Mesenteric fat pad (tissue), 1 donor: Measurements from ENCODE around the gene CLEC16A. TPM values are rescaled to one million over a fixed set of nuclear protein-coding genes. Genes with fewer than 3 reads are reported as not detected.
A peak's percentile ranks its signal among the peaks of the same experiment; 100 is the strongest.

Source experiments
- DNase-seq: peaks from one replicate; pipeline ENCODE4 v3.0.0-alpha.2; 2020; ENCODE audit warnings: low spot score
- total RNA-seq: library from RNA; stranded (reverse); fragmentation: NEBNext Ultra II Directional; extraction: Animal tissue kit (Norgen Biotek cat#: 25700); gene quantifications from one replicate; pipeline ENCODE4 v1.2.1, GENCODE V29; 2021
- donor health status: DM: yes; HTN: yes; CAD: no.

CLEC16A gene
- total RNA-seq, 1 donor from 2014 or later, result 27.5 TPM

DNA sequence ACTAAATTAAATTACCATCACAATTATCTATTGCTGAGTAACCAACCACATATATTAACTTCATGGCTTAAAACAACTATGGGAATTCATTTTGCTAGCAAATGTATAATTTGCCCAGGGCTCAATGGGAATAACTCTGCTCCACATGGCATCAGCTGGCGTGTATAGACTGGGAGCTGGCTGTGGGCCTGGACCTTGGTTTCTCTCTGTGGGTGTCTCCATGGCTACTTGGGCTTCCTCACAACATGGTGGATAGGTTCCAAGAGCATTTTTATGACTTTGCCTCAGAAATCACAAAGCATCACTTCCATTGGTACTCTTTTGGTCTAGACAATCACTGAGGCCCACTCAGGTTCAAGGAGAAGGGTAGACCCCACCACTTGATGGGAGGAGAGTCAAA, 166.8 kb downstream of the CLEC16A start:
- no peak for DNase-seq

DNA sequence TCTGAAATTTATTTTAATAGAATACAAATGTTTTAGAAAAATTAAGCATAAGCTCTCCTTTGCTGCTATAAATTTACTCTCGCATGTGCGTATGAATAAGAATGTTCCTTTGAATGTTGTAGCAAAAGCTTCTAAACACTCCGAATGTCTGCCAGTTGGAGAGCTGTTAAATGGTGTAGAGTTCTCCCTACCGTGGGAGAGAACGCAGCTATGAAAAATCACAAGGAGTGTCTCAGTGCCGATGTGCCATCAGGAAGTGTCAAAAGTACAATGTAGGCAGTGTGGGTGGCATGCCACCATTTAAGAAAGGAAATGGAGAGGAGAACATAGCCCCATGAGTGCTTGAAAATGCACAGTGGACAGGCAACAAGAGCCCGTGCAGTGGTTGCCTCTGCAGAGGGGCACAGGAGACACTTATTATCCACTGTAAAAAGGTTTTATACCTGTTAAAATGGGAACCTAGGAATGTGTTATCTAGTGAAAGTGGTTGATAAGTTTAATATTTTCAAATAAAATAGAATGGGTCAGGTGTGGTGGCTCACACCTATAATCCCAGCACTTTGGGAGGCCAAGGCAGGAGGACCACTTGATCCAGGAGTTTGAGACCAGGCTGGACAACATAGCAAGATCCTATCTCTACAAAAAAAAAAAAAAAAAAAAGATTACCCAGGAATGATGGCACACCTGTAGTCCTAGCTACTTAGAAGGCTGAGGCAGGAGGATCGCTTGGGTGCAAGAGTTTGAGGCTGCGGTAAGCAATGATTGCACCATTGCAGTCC, 167.7 kb downstream of the CLEC16A start:
- no peak for DNase-seq

DNA sequence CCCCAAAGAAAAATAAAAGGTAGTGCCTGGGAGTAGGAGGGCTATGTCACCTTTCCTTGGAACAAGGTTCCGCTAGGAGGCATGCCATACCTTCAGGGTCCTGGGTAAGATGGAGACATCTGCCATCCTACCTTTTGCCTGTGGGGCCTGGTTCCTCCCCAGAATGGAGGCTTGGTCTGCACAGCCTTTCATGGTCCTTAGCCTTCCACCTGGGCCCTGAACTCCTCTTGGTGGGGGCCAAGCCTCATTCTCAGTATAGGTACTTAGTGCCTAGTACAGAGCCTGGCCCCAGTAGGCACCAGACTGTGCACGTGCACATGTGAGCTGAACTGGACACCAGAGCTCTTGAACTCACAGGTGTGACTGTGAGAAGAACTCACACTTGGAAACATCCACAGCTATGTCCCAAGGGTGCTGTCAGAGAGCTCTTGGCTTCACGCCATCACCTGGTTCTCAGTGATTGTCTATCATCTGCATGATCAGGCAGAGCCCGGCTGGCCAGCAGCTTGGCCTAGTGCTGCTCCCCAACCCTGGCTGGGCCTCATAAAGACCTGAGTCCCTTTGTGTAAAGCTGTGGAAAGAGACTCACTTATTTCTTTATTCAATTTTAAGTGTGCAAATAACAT, 168.5 kb downstream of the CLEC16A start:
- DNase-seq, result no peak

DNA sequence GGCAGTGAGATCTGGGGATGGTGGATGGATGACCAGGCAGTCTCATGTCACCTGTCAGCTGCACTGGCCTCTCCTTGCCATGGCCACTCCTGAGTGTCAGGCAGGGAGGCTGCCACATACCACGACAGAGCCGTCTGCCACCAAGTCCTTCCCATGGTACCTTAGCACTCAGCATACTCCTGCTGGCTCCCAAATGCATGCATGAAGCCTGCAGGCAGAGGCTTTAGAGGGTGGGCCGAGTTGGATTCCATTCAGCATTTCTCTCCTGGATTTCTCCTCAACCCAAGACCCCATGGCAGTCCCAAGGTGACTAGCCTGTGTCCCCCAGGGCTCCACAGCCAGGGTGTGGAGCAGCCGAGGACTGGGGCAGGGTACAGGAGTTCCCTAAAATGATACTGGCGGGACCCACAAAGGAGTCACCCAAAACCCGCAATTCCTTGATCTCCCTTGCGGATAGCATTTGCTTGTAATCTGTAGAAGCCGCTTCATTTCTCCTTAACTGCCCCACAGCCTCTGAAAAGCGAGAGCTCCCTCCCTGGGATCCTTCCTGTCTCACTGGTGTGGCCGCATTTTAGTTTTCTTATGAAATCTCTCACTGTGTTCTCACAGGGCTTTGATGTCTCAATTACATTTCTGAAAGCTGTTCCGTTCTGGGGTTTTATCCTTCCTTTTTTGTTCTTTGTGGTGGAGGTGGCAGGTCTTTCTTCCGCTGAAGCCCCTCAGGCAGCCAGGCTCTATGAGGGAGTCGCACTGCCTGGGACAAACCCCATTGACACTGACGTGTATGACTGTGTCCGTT, 170.2 kb downstream of the CLEC16A start:
- DNase-seq, result no peak

DNA sequence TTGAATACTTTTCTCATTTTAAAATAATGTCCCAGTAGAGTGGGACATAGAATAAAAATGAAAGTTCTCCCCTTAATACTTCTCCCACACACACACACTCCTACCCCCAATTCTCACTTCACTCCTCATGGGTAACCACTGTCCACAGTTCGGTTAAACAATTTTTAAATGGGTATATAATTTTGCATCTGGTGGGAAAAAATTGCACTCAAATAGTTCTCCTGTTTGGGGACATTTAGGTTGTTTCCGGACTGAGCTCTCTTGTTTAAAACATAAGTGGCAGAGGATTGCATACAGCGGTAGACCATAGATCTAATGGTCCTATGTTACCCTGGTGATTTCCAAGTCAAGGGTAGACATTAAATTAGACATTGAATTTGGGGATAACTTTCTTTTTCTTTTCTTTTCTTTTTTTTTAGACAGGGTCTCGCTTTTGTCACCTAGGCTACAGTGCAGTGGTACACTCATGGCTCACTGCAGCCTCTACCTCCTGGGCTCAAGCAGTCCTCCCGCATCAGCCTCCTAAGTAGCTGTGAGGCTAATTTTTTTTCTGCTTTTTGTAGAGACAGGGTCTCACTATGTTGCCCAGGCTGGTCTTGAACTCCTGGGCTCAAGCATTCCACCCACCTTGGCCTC, 173.3 kb downstream of the CLEC16A start:
- no peak for DNase-seq

DNA sequence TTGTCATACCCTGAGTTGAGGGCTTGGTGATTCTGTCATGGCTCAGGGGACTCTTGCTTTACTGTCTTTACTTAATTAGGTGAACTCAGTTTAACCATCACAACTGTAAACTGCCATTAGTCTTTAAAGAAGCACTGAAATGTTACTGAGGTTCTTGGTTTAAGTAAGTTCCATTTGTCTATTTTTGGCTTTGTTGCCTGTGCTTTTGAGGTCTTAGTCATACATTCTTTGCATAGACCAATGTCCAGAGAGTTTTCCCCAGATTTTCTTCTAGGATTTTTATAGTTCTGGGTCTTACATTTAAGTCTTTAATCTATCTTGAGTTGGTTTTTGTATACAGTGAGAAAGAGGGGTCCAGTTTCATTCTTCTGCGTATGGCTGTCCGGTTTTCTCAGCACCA, 174.1 kb downstream of the CLEC16A start:
- DNase-seq, result no peak

DNA sequence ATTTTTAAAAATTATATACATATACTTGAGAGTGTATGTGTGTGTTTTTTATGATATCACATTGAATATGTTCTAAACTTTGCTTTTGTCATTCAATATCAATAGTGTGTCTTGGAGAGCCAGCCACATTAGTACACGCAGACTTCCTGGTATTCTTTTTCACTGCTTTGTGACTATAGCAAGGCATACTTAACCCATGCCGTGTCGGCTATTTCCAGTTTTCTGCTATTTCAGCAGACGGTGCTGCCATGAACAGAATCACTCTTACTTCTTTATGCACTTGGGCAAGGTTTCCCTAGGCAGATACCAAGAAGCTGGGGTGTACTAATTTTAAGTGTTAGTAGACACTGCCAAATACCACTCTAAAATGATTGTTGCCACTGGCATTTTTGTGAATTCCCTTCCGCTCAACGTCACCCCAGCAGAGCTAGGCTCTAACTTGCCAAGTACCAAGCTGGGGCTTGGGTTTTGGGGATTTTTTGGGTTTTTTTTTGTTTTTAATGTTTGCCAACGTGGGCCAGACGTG, 176.8 kb downstream of the CLEC16A start:
- DNase-seq, result no peak

DNA sequence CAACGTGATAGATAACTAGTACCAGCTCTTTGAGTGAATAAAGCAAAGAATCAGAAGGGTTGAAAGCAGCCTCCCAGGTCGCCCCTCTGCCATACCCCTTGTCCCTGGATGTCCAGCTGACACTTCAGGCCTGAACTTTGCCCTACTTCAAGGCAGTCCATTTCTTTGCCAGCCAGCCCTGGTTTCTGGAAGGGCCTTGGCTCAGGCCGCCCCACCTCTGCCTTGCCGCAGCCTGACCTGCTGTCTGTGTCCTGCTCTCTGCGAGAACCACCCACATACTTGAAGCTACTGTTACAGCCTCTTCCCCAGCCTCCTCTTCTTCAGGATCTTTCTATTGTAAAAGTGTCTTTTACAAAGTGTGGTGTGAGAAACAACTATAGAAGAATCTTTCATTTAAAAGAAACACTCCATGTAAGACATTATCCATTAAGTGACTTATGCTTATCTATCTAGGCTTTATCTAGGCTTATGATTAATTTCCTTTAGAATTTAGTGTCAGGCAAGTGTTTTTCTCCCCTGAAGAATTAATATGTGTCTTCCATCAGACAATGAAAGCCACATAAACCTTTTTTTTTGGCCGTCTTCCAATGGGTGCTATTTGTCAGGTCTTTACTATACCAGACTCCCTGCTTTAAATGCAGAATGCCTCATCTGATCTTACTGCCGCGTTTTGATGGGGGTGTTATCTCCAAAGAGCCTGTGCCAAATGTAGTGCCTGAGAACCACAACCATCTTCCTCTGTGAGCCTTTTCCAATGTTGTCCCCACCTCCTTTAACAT, 177.7 kb downstream of the CLEC16A start:
- DNase-seq, result no peak

DNA sequence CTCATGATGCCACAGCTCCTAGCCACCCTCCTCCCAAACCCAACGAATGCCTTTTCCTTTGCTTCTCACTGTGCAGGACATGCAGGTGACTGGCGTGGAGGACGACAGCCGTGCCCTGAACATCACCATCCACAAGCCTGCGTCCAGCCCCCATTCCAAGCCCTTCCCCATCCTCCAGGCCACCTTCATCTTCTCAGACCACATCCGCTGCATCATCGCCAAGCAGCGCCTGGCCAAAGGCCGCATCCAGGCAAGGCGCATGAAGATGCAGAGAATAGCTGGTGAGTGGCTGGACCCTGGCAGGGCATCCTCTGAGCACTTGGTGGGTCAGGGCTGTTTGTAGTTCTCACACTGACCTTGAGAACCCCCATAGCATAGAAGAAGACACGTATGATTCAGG, 179.3 kb downstream of the CLEC16A start:
- peak; percentile 76 for DNase-seq

DNA sequence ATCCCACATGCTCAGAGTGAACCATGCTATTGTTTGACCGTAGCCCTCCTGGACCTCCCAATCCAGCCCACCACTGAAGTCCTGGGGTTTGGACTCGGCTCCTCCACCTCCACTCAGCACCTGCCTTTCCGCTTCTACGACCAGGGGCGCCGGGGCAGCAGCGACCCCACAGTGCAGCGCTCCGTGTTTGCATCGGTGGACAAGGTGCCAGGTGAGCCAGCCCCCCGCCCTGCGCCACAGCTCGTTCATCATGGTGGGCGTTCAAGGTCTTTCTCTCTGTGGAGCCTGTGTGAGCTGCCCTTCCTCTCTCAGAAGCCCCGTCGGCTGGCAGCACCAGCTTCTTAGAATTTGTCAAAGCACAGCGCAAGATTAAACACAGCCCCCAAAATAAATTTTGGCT, 181.6 kb downstream of the CLEC16A start:
- peak; percentile 72 for DNase-seq

DNA sequence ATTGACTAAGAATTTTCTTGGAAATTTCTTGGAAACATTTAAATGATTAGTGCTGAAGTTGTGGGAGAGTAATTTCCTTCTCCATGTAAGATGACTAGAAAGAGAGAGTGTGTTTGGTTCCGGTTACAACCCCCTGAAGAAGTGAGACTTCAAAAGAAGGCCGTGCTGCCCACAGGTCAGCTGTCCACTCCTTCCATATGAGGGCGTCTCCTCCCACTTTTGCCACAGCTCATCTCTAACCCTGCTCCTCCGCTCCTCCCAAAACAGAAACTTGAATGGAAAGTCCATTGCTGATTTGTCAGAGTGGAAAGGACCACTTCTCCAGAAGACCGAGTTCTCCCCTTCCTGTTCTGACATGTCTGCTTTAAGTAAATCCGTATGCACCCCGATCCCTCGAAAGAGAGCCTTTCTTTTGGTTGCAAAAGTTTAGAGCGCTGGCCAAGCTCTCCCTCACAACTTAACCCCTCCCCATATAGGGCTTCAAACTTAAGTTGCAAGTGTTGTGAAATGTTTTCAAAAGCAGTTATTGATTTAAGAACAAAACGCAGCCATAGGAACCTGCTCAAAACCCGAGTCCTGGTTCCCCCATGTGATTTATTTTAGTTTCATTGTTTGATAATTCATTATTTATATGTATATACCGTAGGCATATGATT, 182.2 kb downstream of the CLEC16A start:
- no peak for DNase-seq

DNA sequence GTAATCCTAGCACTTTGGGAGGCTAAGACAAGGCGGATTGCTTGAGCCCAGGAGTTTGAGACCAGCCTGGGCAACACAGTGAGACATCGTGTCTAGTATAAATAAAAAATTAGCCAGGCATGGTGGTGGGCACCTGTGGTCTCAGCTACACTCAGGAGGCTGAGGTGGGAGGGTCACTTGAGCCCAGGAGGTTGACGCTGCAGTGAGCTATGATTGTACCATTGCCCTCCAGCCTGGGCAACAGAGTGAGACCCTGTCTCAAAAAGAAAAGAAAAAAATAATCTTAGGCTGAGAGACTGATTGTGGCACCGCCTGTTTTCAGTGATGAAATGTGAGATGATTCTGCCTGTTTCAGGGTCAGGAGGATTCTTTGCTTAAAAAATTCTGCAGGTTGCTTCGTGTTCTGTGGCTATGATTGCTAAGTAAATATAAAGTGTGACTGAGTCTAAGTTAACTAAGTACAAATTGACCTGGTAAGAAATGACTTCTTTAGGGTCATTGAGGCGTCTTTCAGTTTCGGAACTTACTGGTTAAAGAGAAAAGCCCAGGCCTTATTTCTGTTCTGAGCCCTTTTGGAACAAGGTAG, 183.3 kb downstream of the CLEC16A start:
- no peak for DNase-seq

DNA sequence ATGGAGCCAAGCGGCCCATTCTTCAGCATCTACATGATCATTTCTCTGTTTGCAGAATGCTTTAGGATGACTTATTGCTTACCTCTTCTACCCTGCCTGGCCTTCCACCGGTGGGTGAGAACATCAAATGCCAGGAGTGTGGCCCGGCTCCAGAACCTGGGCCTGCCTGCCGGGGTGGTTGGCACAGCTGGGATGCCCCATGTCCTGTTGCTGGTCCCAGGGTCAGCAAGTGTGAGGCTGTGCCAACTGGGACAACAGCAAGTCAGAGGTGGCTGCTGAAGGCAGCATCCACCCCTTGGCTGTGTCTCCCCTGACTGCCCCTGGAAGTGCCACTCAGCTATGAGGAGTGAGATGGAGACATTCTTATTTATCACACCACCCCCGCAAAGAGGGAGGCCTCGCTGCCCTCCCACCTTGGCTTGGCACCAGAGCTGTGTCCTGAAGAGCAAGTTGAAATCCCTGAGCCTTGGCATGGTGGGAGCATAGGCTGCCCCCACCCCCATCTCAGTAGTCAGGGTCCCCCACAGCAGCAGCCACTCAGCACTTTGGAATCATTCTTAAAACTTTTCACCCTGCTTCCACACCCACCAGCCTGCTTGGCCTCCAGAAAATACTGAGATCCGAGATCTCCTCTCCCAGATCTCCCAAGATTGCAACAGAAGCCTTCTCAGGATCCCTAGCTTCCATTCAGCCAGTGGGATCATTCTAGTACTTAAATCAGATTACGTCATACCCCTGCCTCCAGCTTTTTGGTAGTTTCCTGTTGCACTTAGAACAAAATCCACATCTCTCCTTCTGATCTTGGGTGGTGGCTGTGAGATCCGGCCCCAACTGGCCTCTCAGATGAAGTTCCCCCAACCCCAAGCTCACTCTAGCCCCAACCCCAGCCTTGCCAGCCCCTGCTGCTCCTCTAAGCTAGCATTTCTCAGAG, 184.1 kb downstream of the CLEC16A start:
- peak; percentile 53 for DNase-seq

DNA sequence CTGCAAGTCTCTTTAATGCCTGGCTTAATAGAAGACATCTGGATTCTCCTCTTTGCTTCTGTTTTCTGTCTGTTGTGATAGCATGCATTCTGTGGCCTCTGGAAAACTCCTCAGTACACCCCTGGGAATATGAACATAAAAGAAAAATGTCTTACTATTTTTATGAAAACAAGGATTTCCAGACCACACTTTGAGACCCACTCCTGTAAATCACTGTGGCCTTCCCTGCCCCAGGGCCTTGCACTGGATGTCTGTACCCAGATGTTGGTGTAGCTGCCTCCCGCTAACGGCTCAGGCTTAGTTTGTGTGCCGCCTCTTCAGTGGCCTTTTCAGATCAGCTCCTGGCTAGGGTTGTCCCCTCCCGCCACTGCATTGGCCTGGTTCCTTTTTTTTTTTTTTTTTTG, 185.0 kb downstream of the CLEC16A start:
- no peak for DNase-seq

DNA sequence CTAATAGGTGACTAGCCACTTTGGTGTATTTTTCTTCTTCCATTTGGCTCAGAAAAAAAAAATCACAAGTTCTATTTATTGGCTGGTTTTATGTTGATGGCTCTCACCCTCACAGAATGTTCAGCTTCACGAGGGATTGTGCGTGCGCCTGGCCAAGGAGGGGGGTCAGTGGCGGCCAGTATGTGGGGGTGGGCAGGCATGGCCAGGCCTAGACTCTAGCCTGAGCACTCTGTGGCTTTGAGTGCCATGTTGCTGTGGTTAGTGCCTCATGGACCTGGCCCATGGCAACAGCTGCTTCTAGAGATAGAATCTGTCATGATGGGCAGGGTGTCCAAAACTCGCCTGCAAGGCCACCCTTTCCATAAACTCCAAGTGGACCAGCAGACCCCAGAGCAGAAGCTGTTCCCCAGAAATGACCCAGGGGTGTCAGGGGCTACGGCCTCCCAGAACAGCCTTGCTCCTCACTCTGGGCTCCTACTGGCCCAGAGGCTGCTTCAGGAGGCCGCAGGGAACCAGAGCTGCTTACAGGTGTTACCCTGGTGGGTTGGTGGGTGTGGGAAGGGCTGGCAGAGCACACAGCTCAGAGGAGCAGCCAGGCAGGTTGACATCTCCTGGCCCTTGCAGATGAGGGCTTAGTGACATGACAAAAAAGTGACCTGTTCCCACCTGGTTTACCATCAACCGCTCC, 186.8 kb downstream of the CLEC16A start:
- peak; percentile 77 for DNase-seq

DNA sequence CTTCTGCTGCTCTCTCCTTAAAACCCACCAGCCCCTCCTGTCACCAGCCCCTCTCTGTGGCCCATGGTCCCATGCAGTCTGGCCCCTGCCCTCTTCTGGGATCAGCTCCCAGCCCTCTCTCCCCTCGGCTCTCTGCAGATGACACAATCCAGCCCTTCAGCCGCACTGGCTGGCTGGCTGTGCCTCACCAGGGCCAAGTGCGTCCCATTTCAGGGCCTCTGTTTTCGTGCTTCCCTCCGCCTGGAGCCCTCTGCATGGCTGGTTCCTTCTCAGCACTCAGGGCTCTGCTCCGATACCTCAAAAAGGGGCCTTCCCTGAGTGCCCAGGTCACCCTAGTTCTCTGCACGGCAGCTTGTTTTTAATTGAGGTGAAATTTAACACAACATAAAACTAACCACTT, 187.3 kb downstream of the CLEC16A start:
- no peak for DNase-seq

DNA sequence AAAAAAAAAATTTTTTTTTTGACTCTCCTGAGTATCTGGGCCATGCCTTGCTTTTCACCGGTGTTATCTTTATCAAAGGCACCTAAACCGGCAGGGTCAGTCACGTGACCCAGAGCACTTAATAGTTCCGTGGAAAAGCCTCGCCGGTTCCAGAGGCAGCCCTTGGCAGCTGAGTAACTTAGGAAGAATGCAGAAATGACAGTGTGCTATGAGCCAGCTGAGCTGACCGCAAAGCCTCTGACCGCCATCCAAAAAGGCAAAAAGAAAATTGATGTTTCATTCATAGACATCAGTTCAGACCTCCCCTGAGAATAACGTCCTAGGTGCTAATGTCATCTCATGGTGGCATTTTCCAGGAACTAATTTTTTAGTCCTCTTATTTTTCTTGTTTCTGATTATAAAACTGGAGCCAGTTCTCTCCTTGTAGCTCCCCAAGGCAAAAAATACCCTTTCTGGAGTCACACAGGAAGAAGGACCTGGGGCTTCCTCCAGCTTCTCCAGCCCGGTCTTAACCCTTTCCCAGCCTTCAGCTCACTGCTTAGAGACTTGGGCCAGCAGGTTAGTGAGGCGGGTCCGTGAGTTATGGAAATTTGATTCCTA, 189.1 kb downstream of the CLEC16A start:
- peak; percentile 88 for DNase-seq
